H1 (cell line): ENCODE measurements around the gene DAP. TPM values are rescaled to one million over a fixed set of nuclear protein-coding genes. Genes with fewer than 3 reads are reported as not detected.

Experiments
- CTCF ChIA-PET: fragments of 300-600 bp; sonication (Branson Sonifier 250); formaldehyde crosslinking; loops from one replicate; lab custom pipeline; 2021; ENCODE audit not compliant: partially characterized antibody; lab: Charles Lee
- POLR2A ChIA-PET: fragments of 300-600 bp; sonication (Branson Sonifier 250); formaldehyde crosslinking; loops from one replicate; lab custom pipeline; 2021; ENCODE audit warnings: inconsistent platforms; ENCODE audit not compliant: partially characterized antibody; lab: Charles Lee
- DNase-seq, 2 experiments: peaks; one replicate each; pipeline versions ENCODE4 v3.0.0 to v3.0.0-alpha.2; 2010 to 2022; ENCODE audit warnings: low spot score in 2 of 2, low read depth in 1 of 2, mixed read lengths in 1 of 2
- FAIRE-seq: peaks from 2 replicates; lab custom pipeline; 2011; peaks lifted over from hg19 to GRCh38; lab: Jason Lieb, UNC
- H2AFZ ChIP-seq: 2 replicates; pipeline ENCODE4 v1.8.1; 2012; ENCODE audit warnings: low read length, inconsistent platforms
- H2AK5ac ChIP-seq: 2 replicates; pipeline ENCODE4 v1.6.1; 2013; ENCODE audit warnings: low read depth, low read length
- H2BK120ac ChIP-seq: replicated peaks from 2 replicates; pipeline ENCODE3; 2013; ENCODE audit warnings: low read depth, low read length, inconsistent platforms
- H2BK12ac ChIP-seq: 2 replicates; pipeline ENCODE4 v1.6.1; 2013; ENCODE audit warnings: low read depth, low read length
- H2BK15ac ChIP-seq: 2 replicates; pipeline ENCODE4 v1.6.1; 2013; ENCODE audit warnings: low read length
- H2BK20ac ChIP-seq: 2 replicates; pipeline ENCODE4 v1.6.1; 2013; ENCODE audit warnings: low read length
- H2BK5ac ChIP-seq: 2 replicates; pipeline ENCODE4 v1.6.1; 2013; ENCODE audit warnings: low read depth, low read length
- H3K14ac ChIP-seq: 2 replicates; pipeline ENCODE4 v1.6.1; 2013; ENCODE audit warnings: inconsistent platforms; ENCODE audit not compliant: insufficient read length
- H3K18ac ChIP-seq: 2 replicates; pipeline ENCODE4 v1.6.1; 2013; ENCODE audit warnings: low read length; ENCODE audit errors: extremely low read depth
- H3K23ac ChIP-seq: 2 replicates; pipeline ENCODE4 v1.6.1; 2013; ENCODE audit warnings: inconsistent platforms; ENCODE audit not compliant: insufficient read length
- H3K23me2 ChIP-seq: 2 replicates; pipeline ENCODE4 v1.6.1; 2013; ENCODE audit warnings: low read depth, low read length
- H3K27ac ChIP-seq: 2 replicates; pipeline ENCODE4 v1.6.1; 2011; ENCODE audit warnings: low read depth, low read length, inconsistent platforms
- H3K27me3 ChIP-seq, 4 experiments: replicated peaks in 1 of 4; 1 replicate in 1 of 4; 2 replicates in 3 of 4; pipeline versions ENCODE4 v1.6.1 to v1.8.1; 2011 to 2013; ENCODE audit warnings: low read length in 3 of 4, mild to moderate bottlenecking in 3 of 4, inconsistent platforms in 2 of 4, mixed read lengths in 2 of 4, moderate library complexity in 1 of 4; ENCODE audit not compliant: control insufficient read depth in 3 of 4, insufficient read depth in 3 of 4; ENCODE audit errors: extremely low read depth in 1 of 4
- H3K36me3 ChIP-seq, 4 experiments: 2 replicates each; pipeline versions ENCODE4 v1.6.1 to v1.8.1; 2011 to 2013; ENCODE audit warnings: mild to moderate bottlenecking in 4 of 4, low read length in 3 of 4, moderate library complexity in 2 of 4, control low read depth in 1 of 4, inconsistent platforms in 1 of 4; ENCODE audit not compliant: insufficient read depth in 4 of 4, control insufficient read depth in 2 of 4
- H3K4ac ChIP-seq: replicated peaks from 2 replicates; pipeline ENCODE3; 2013; ENCODE audit warnings: low read length, low read depth, mixed read lengths, inconsistent platforms; ENCODE audit not compliant: insufficient read length
- H3K4me1 ChIP-seq, 4 experiments: replicated peaks in 1 of 4; 1 replicate in 1 of 4; 2 replicates in 3 of 4; pipeline versions ENCODE4 v1.6.1 to v1.8.1; 2011 to 2013; ENCODE audit warnings: low read length in 3 of 4, inconsistent platforms in 2 of 4, mixed read lengths in 1 of 4; ENCODE audit not compliant: insufficient read depth in 4 of 4, control insufficient read depth in 3 of 4
- H3K4me2 ChIP-seq, 2 experiments: 2 replicates each; pipeline versions ENCODE4 v1.6.1 to v1.8.1; 2011 to 2013; ENCODE audit warnings: low read depth in 2 of 2, low read length in 2 of 2, control low read depth in 1 of 2, inconsistent platforms in 1 of 2, mild to moderate bottlenecking in 1 of 2; ENCODE audit not compliant: insufficient read depth in 1 of 2
- H3K4me3 ChIP-seq, 4 experiments: fragments of 200-600, 300-600 bp in 1 of 4; sonication (generic), shearing (Covaris generic), sonication (Bioruptor Twin) in 1 of 4; 2 replicates each; pipeline versions ENCODE4 v1.5.1 to v1.8.1; 2011 to 2016; ENCODE audit warnings: low read length in 4 of 4, low read depth in 3 of 4, control low read depth in 2 of 4, inconsistent platforms in 2 of 4, mild to moderate bottlenecking in 2 of 4, mixed read lengths in 1 of 4, moderate library complexity in 1 of 4; ENCODE audit not compliant: insufficient read depth in 2 of 4; ENCODE audit errors: extremely low read depth in 1 of 4
- H3K56ac ChIP-seq: replicated peaks from 2 replicates; pipeline ENCODE3; 2013; ENCODE audit warnings: low read depth, mild to moderate bottlenecking, mixed read lengths, low read length, inconsistent platforms; ENCODE audit not compliant: insufficient read length
- H3K79me1 ChIP-seq: 2 replicates; pipeline ENCODE4 v1.6.1; 2013; ENCODE audit warnings: low read depth, low read length, control low read depth
- H3K79me2 ChIP-seq, 2 experiments: 2 replicates each; pipeline versions ENCODE4 v1.6.1 to v1.8.1; 2012 to 2013; ENCODE audit warnings: low read length in 2 of 2, mild to moderate bottlenecking in 2 of 2, inconsistent platforms in 1 of 2; ENCODE audit not compliant: insufficient read depth in 2 of 2, control insufficient read depth in 1 of 2
- H3K9ac ChIP-seq, 4 experiments: replicated peaks in 1 of 4; 1 replicate in 1 of 4; 2 replicates in 3 of 4; pipeline versions ENCODE4 v1.6.1 to v1.8.1; 2011 to 2013; ENCODE audit warnings: low read depth in 3 of 4, low read length in 3 of 4, control low read depth in 2 of 4, mild to moderate bottlenecking in 2 of 4, moderate library complexity in 2 of 4, inconsistent platforms in 1 of 4; ENCODE audit errors: extremely low read depth in 1 of 4
- H3K9me3 ChIP-seq, 2 experiments: 2 replicates each; pipeline versions ENCODE4 v1.6.1 to v1.8.1; 2012 to 2013; ENCODE audit warnings: mild to moderate bottlenecking in 2 of 2, moderate library complexity in 2 of 2, control low read depth in 1 of 2, inconsistent platforms in 1 of 2, low read depth in 1 of 2, low read length in 1 of 2, mixed read lengths in 1 of 2; ENCODE audit not compliant: insufficient read depth in 2 of 2
- H4K20me1 ChIP-seq, 2 experiments: replicated peaks in 1 of 2; 2 replicates each; pipeline versions ENCODE3 to v1.8.1; 2011 to 2013; ENCODE audit warnings: inconsistent platforms in 2 of 2, low read length in 2 of 2, mild to moderate bottlenecking in 1 of 2; ENCODE audit not compliant: insufficient read depth in 2 of 2, control insufficient read depth in 1 of 2
- H4K5ac ChIP-seq: 2 replicates; pipeline ENCODE4 v1.6.1; 2013; ENCODE audit warnings: low read length, low read depth, mixed read lengths, inconsistent platforms; ENCODE audit not compliant: insufficient read length
- H4K8ac ChIP-seq: 2 replicates; pipeline ENCODE4 v1.8.0; 2013; ENCODE audit warnings: mild to moderate bottlenecking, moderate library complexity, low read length, inconsistent platforms; ENCODE audit not compliant: insufficient read depth; ENCODE audit errors: extremely low read depth
- H4K91ac ChIP-seq: replicated peaks from 2 replicates; pipeline ENCODE3; 2013; ENCODE audit warnings: low read length, mixed read lengths, inconsistent platforms; ENCODE audit not compliant: insufficient read length
- BRCA1 ChIP-seq: IDR thresholded peaks from 2 replicates; pipeline ENCODE4 v1.6.1; 2012; ENCODE audit warnings: low read depth, low read length, improper control_type of control experiment
- EZH2 ChIP-seq: fragments of 200-600 bp; sonication (generic); IDR thresholded peaks from 2 replicates; pipeline ENCODE4 v1.7.1; 2012; ENCODE audit warnings: low read depth, mild to moderate bottlenecking, moderate library complexity, low read length, inconsistent platforms; ENCODE audit not compliant: severe bottlenecking
- GABPA ChIP-seq: IDR thresholded peaks from 2 replicates; pipeline ENCODE4 v1.6.1; 2011; ENCODE audit warnings: mild to moderate bottlenecking, low read length, moderate library complexity, borderline replicate concordance; ENCODE audit not compliant: insufficient read depth
- POU5F1 ChIP-seq: IDR thresholded peaks from 2 replicates; pipeline ENCODE4 v1.6.1; 2011; ENCODE audit warnings: low read depth, mild to moderate bottlenecking, low read length, moderate library complexity
- RBBP5 ChIP-seq: IDR thresholded peaks from 2 replicates; pipeline ENCODE4 v1.7.1; 2012; ENCODE audit warnings: low read depth, mild to moderate bottlenecking, inconsistent platforms, low read length, moderate library complexity, borderline replicate concordance
- SIN3A ChIP-seq, 2 experiments: IDR thresholded peaks in 1 of 2; conservative IDR thresholded peaks in 1 of 2; 2 replicates each; pipeline ENCODE4 v1.6.1; 2011 to 2012; ENCODE audit warnings: low read length in 2 of 2, improper control_type of control experiment in 1 of 2, low read depth in 1 of 2, mild to moderate bottlenecking in 1 of 2
- SP1 ChIP-seq: IDR thresholded peaks from 2 replicates; pipeline ENCODE4 v1.6.1; 2011; ENCODE audit warnings: low read depth, low read length
- TCF12 ChIP-seq: IDR thresholded peaks from 2 replicates; pipeline ENCODE4 v1.6.1; 2011; ENCODE audit warnings: low read depth, mild to moderate bottlenecking, low read length
- YY1 ChIP-seq: IDR thresholded peaks from 2 replicates; pipeline ENCODE4 v1.6.1; 2011; ENCODE audit warnings: low read depth, mild to moderate bottlenecking, low read length
- ZNF274 ChIP-seq: IDR thresholded peaks from 2 replicates; pipeline ENCODE4 v1.7.0; 2012; ENCODE audit warnings: low read length, borderline replicate concordance; ENCODE audit errors: extremely low read depth
- WGBS, 2 experiments: shearing (Covaris generic) in 1 of 2; methylation state at CpG; one replicate each; pipeline versions ENCODE4 v1.1.6 to v1.1.7; 2013 to 2015; ENCODE audit warnings: low lambda C conversion rate in 2 of 2, mixed read lengths in 2 of 2, inconsistent platforms in 1 of 2, low coverage in 1 of 2, missing lambda C conversion rate in 1 of 2; ENCODE audit not compliant: insufficient replicate concordance in 2 of 2, insufficient coverage in 1 of 2, insufficient read length in 1 of 2; ENCODE audit errors: extremely low coverage in 1 of 2, missing lambda C conversion rate in 1 of 2; 5-methylcytosine and 5-hydroxymethylcytosine counted together
- polyA plus RNA-seq, 7 experiments: library from polyadenylated mRNA; depleted of rRNA in 3 of 7; stranded (reverse) in 5 of 7; unstranded in 2 of 7; fragments of >200 nt in 5 of 7; fragments of 200-250 nt in 2 of 7; gene quantifications; 1 replicate in 5 of 7; 2 replicates in 1 of 7; 4 replicates in 1 of 7; pipeline versions ENCODE4 v1.2.1 to v1.2.3, GENCODE V29; 2011 to 2013; ENCODE audit warnings: missing spikeins in 2 of 7, mixed read lengths in 2 of 7
- total RNA-seq: library from RNA; stranded (reverse); fragmentation: NEBNext Ultra II Directional; extraction: Animal tissue kit (Norgen Biotek cat#: 25700); gene quantifications from 2 replicates; pipeline ENCODE4 v1.2.1, GENCODE V29; 2021

Gene DAP
- total and polyA plus RNA-seq, 2 of the 8 experiments (the other 6 are each of a cell fraction or from before 2014, with no cell fraction given) = 26.2 to 44.4 TPM

DNA sequence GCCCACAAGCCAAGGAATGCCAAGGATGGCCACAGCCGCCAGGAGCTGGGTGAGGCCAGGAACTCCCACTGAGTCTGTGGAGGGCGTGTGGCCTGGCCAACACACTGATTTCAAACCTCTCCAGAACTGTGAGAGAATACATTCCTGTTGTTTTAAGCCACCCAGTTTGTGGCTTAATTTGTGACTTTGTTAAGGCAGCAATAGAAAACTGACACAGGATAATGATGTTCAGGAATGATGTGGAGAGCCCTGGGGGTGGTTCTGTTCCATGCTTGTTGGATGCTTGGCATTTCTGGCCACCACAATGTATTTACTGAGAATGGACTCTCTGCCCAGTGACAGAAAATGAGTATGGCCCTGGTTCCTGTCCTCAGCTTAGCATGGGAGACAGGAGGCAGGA lies 82.8 kb downstream of the DAP start:
- no peak overlapping the region for H3K27ac ChIP-seq
- ChIA-PET CTCF (interaction anchor here (1.3 to 5.2 kb wide), 4 partner anchors 12 to 50 kb away, joined by 3 to 40 read pairs (median 6); no protein-coding TSS in a partner anchor), POLR2A (no interaction called here)
- no peak overlapping the region for H4K5ac ChIP-seq
- H3K4ac ChIP-seq = no peak overlapping the region
- no peaks in the 10 kb centered on the region for H3K4me1 ChIP-seq
- no peak overlapping the region for H3K18ac ChIP-seq
- FAIRE-seq (no peak), DNase-seq (no peak)
- H4K91ac ChIP-seq = no peak overlapping the region
- no peak overlapping the region for H3K56ac ChIP-seq
- H3K9ac ChIP-seq = no peak overlapping the region
- H3K79me2 ChIP-seq = no peaks in the 10 kb centered on the region
- no peaks in the 10 kb centered on the region for H3K23me2 ChIP-seq
- no peak overlapping the region for H2AK5ac ChIP-seq
- no peaks in the 10 kb centered on the region for H3K9me3 ChIP-seq
- no peak overlapping the region for H2BK20ac ChIP-seq
- H3K23ac ChIP-seq = no peak overlapping the region
- 85% methylated on average over 2 of the region's 2 CpGs; no CpG with 5 or more reads in 1 of the 2 experiments for WGBS, 2 experiments
- no peak overlapping the region for H2BK120ac ChIP-seq
- H4K8ac ChIP-seq = no peak overlapping the region
- H4K20me1 ChIP-seq = no peaks in the 10 kb centered on the region
- H2BK15ac ChIP-seq = no peak overlapping the region
- H2AFZ ChIP-seq = no peak overlapping the region
- H2BK12ac ChIP-seq = no peak overlapping the region
- 0 out of 8 replicates have a peak, but pooled peaks cover 0 to 7% (median 3%) of the 10 kb centered on the region in 4 experiments for H3K36me3 ChIP-seq
- H3K4me3 ChIP-seq = no peak overlapping the region
- no peak overlapping the region for H2BK5ac ChIP-seq
- H3K79me1 ChIP-seq = no peaks in the 10 kb centered on the region
- no peaks in the 10 kb centered on the region for H3K27me3 ChIP-seq
- H3K4me2 ChIP-seq = no peak overlapping the region
- H3K14ac ChIP-seq = no peak overlapping the region
- no peak for TF ChIP-seq POU5F1
- TF ChIP-seq BRCA1 = no peak
- no peak for TF ChIP-seq SP1
- no peak for TF ChIP-seq SIN3A (conservative IDR thresholded peaks at IDR 0.05 in 1 of 2, IDR thresholded peaks at IDR 0.05 in 1 of 2; ENCODE audit: low read depth in 1 of 2, low read length in 2 of 2)
- no peak for TF ChIP-seq ZNF274
- TF ChIP-seq TCF12 = no peak
- TF ChIP-seq EZH2 = no peak
- no peak for TF ChIP-seq YY1
- TF ChIP-seq RBBP5 = no peak
- no peak for TF ChIP-seq GABPA
